Lung microvascular endothelial cell (primary cell): ENCODE data around the gene HAGHL. TPM values are rescaled to one million over a fixed set of nuclear protein-coding genes. Genes with fewer than 3 reads are reported as not detected.

Source experiments
- DNase-seq, 2 donors: peaks; one replicate each; pipeline versions ENCODE4 v3.0.0 to v3.0.0-alpha.2; 2010; ENCODE audit warnings: low read depth in 2 of 2
- total RNA-seq: library from RNA; depleted of rRNA; stranded (reverse); fragments of >200 nt; gene quantifications from 2 replicates; pipeline ENCODE4 v1.2.1, GENCODE V29; 2014

The HAGHL gene
- total RNA-seq, 1 donor from 2014 or later: 5.4 TPM

GRCh38 chr16:720990-721764, 5.7 kb upstream of the HAGHL start, which contains the start of gene ANTKMT:
TSS of gene ANTKMT (plus strand) at chr16:721146. CDS start at chr16:721275, 129 bp downstream.
- DNase-seq: peak; percentile 70 to 73

- DNase-seq: no peak
These were observed 5.0 kb upstream of the HAGHL start for GRCh38 chr16:721765-722540.

GRCh38 chr16:722835-723633, 3.9 kb upstream of the HAGHL start:
- DNase-seq: no peak

- no peak for DNase-seq
These were observed 3.2 kb upstream of the HAGHL start for GRCh38 chr16:723695-724094.

- DNase-seq: no peak
These were observed 2.5 kb upstream of the HAGHL start for GRCh38 chr16:724188-725040.

- DNase-seq: no peak
These were observed 1.9 kb upstream of the HAGHL start for GRCh38 chr16:725041-725376.

GRCh38 chr16:725463-726187, 1.3 kb upstream of the HAGHL start:
- DNase-seq: no peak

- no peak for DNase-seq
These were observed 793 bp upstream of the HAGHL start for GRCh38 chr16:726188-726437.

GRCh38 chr16:727291-727977, 528 bp downstream of the HAGHL start:
- DNase-seq: no peak

GRCh38 chr16:728131-728889, 1.4 kb downstream of the HAGHL start:
- DNase-seq: peak; percentile 65 to 76

- no peak for DNase-seq
These were observed 2.2 kb downstream of the HAGHL start for GRCh38 chr16:728890-729744.

GRCh38 chr16:729768-730665, 3.1 kb downstream of the HAGHL start:
- DNase-seq: no peak

GRCh38 chr16:730666-731509, 4.0 kb downstream of the HAGHL start:
- no peak for DNase-seq

- no peak for DNase-seq
These were observed 5.4 kb downstream of the HAGHL start for GRCh38 chr16:732332-732731.

- no peak for DNase-seq
These were observed 6.0 kb downstream of the HAGHL start for GRCh38 chr16:732936-733335.

GRCh38 chr16:733382-734207, 6.7 kb downstream of the HAGHL start:
- DNase-seq: no peak
